Kidney (tissue), 14 donors: Measurements from ENCODE around the gene GPC6. TPM values are rescaled to one million over a fixed set of nuclear protein-coding genes. Genes with fewer than 3 reads are reported as not detected.

Source experiments
- DNase-seq, 5 donors: peaks; one replicate each; pipeline ENCODE4 v3.0.0-alpha.2; 2013 to 2020
- FAIRE-seq: peaks from 2 replicates; lab custom pipeline; 2012; peaks lifted over from hg19 to GRCh38; lab: Jason Lieb, UNC
- H3K27ac ChIP-seq, 2 donors: one replicate each; pipeline ENCODE4 v1.7.0; 2013; ENCODE audit warnings: low read depth in 2 of 2, low read length in 2 of 2, inconsistent platforms in 1 of 2
- H3K27me3 ChIP-seq: one replicate; pipeline ENCODE4 v1.7.1; 2013; ENCODE audit warnings: low read length, inconsistent platforms; ENCODE audit not compliant: control insufficient read depth, insufficient read depth
- H3K36me3 ChIP-seq, 3 donors: one replicate each; pipeline versions ENCODE4 v1.7.0 to v1.7.1; 2013; ENCODE audit warnings: low read length in 3 of 3, control low read depth in 1 of 3, inconsistent platforms in 1 of 3; ENCODE audit not compliant: insufficient read depth in 3 of 3, control insufficient read depth in 2 of 3
- H3K4me1 ChIP-seq, 3 donors: one replicate each; pipeline versions ENCODE4 v1.7.0 to v1.7.1; 2013; ENCODE audit warnings: low read length in 3 of 3, inconsistent platforms in 1 of 3, low read depth in 1 of 3; ENCODE audit not compliant: control insufficient read depth in 2 of 3, insufficient read depth in 2 of 3
- H3K4me3 ChIP-seq, 3 donors: one replicate each; pipeline versions ENCODE4 v1.7.0 to v1.8.1; 2013; ENCODE audit warnings: low read length in 3 of 3, control low read depth in 1 of 3, inconsistent platforms in 1 of 3
- H3K9ac ChIP-seq, 3 donors: one replicate each; pipeline versions ENCODE4 v1.7.0 to v1.7.1; 2013; ENCODE audit warnings: low read length in 3 of 3, control low read depth in 1 of 3, inconsistent platforms in 1 of 3
- H3K9me3 ChIP-seq, 3 donors: one replicate each; pipeline versions ENCODE4 v1.7.0 to v1.7.1; 2013; ENCODE audit warnings: low read length in 3 of 3, control low read depth in 1 of 3, inconsistent platforms in 1 of 3; ENCODE audit not compliant: control insufficient read depth in 2 of 3, insufficient read depth in 1 of 3
- CTCF ChIP-seq: IDR thresholded peaks from 3 replicates; pipeline ENCODE4 v1.5.1; 2012; ENCODE audit warnings: mild to moderate bottlenecking, moderate library complexity, borderline replicate concordance; ENCODE audit not compliant: insufficient read depth; ENCODE audit errors: extremely low read depth
- intact Hi-C: fragments of 100-400 bp; cut with DNase I; formaldehyde crosslinking; loops from one replicate; pipeline ENCODE4 v1.11.1; 2022
- polyA plus RNA-seq: library from polyadenylated mRNA; stranded (reverse); fragments of 350-450 nt; fragmentation: Illumina TruSeq; extraction: RNeasy Lipid Tissue Mini Kit (QIAGEN cat#74804); gene quantifications from one replicate; pipeline ENCODE4 v1.2.3, GENCODE V29; 2014; ENCODE audit warnings: low read depth, low replicate concordance; ENCODE audit not compliant: insufficient read depth
- total RNA-seq: library from RNA; stranded (reverse); fragmentation: NEBNext Ultra II Directional; extraction: Animal tissue kit (Norgen Biotek cat#: 25700); gene quantifications from one replicate; pipeline ENCODE4 v1.2.1, GENCODE V29; 2021
- donor health status: control.
- donor health status: control.
- donor health status: control.
- donor health status: control.
- donor health status: control.
- donor health status: DM: yes; HTN: yes; CAD: no.
- donor health status: Normal renal cell carcinoma (clear cell type).

GPC6 gene
- total and polyA plus RNA-seq, 2 donors from 2014 or later = 6.2 to 15.5 TPM

GRCh38 chr13:94313926-94314325 lies 1087.3 kb downstream of the GPC6 start:
- H3K36me3 ChIP-seq = no peaks in the 10 kb centered on the region
- FAIRE-seq (no peak), DNase-seq (no peak)
- H3K9me3 ChIP-seq = no peaks in the 10 kb centered on the region
- TF ChIP-seq CTCF = no peak
- no peaks in the 10 kb centered on the region for H3K4me1 ChIP-seq
- no peak overlapping the region for H3K9ac ChIP-seq
- H3K4me3 ChIP-seq = no peak overlapping the region
- no peaks in the 10 kb centered on the region for H3K27me3 ChIP-seq
- H3K27ac ChIP-seq = no peak overlapping the region
- intact Hi-C loops = no loop called here

- no peak for TF ChIP-seq CTCF
- H3K27me3 ChIP-seq = no peaks in the 10 kb centered on the region
- H3K36me3 ChIP-seq = no peaks in the 10 kb centered on the region
- no peaks in the 10 kb centered on the region for H3K4me1 ChIP-seq
- no peak overlapping the region for H3K4me3 ChIP-seq
- no peak overlapping the region for H3K27ac ChIP-seq
- FAIRE-seq = no peak
- intact Hi-C loops = no loop called here
- H3K9me3 ChIP-seq = no peaks in the 10 kb centered on the region
- DNase-seq = no peak
- H3K9ac ChIP-seq = no peak overlapping the region
These were observed 1088.6 kb downstream of the GPC6 start for GRCh38 chr13:94315188-94315587.

- Histone ChIP-seq H3K4me1 (no peaks in the 10 kb centered on the region), H3K27me3 (no peaks in the 10 kb centered on the region), H3K9ac (no peak overlapping the region), H3K9me3 (no peaks in the 10 kb centered on the region), H3K27ac (no peak overlapping the region), H3K4me3 (no peak overlapping the region), H3K36me3 (no peaks in the 10 kb centered on the region)
- no peak for TF ChIP-seq CTCF
- DNase-seq (no peak), FAIRE-seq (no peak)
- intact Hi-C loops = no loop called here
These were observed 1090.5 kb downstream of the GPC6 start for GRCh38 chr13:94317063-94317491.

- no peak for TF ChIP-seq CTCF
- H3K27me3 ChIP-seq = no peaks in the 10 kb centered on the region
- H3K9ac ChIP-seq = no peak overlapping the region
- no peak overlapping the region for H3K4me3 ChIP-seq
- no peaks in the 10 kb centered on the region for H3K9me3 ChIP-seq
- DNase-seq = no peak
- H3K36me3 ChIP-seq = no peaks in the 10 kb centered on the region
- no peak for FAIRE-seq
- intact Hi-C loops = no loop called here
- no peaks in the 10 kb centered on the region for H3K4me1 ChIP-seq
- H3K27ac ChIP-seq = no peak overlapping the region
These were observed 1091.8 kb downstream of the GPC6 start for GRCh38 chr13:94318418-94318817.
